DMS53 (cell line): ENCODE data around the gene OGFRL1.

Experiments
- DNase-seq: peaks from one replicate; lab custom pipeline; 2025; lab: John Stamatoyannopoulos, UW

Gene OGFRL1

GRCh38 chr6:71334768-71335167 is 46.2 kb downstream of the OGFRL1 start:
- DNase-seq, result peak; percentile 16

- DNase-seq, result no peak
Measured at GRCh38 chr6:71335544-71335943, 46.9 kb downstream of the OGFRL1 start.

- no peak for DNase-seq
Measured at GRCh38 chr6:71336901-71337300, 48.3 kb downstream of the OGFRL1 start.

- no peak for DNase-seq
Measured at GRCh38 chr6:71338540-71339316, 50.1 kb downstream of the OGFRL1 start.

- DNase-seq, result no peak
Measured at GRCh38 chr6:71342772-71343171, 54.2 kb downstream of the OGFRL1 start.

GRCh38 chr6:71345476-71346333 is 57.1 kb downstream of the OGFRL1 start:
- DNase-seq, result no peak

GRCh38 chr6:71346334-71346694 is 57.7 kb downstream of the OGFRL1 start:
- no peak for DNase-seq

- no peak for DNase-seq
Measured at GRCh38 chr6:71347119-71347518, 58.5 kb downstream of the OGFRL1 start.

- peak; percentile 70 for DNase-seq
Measured at GRCh38 chr6:71349395-71349794, 60.8 kb downstream of the OGFRL1 start.

GRCh38 chr6:71349976-71350615 is 61.5 kb downstream of the OGFRL1 start:
- no peak for DNase-seq

GRCh38 chr6:71351190-71351589 is 62.6 kb downstream of the OGFRL1 start:
- DNase-seq, result no peak
